RCC 7860 (cell line): Measurements from ENCODE around the gene HOXA9.

Source experiments
- DNase-seq: peaks from one replicate; pipeline ENCODE4 v3.0.0-alpha.2; 2015; ENCODE audit warnings: low spot score
- FAIRE-seq: peaks from 2 replicates; lab custom pipeline; 2012; peaks lifted over from hg19 to GRCh38; lab: Jason Lieb, UNC

The HOXA9 gene

DNA sequence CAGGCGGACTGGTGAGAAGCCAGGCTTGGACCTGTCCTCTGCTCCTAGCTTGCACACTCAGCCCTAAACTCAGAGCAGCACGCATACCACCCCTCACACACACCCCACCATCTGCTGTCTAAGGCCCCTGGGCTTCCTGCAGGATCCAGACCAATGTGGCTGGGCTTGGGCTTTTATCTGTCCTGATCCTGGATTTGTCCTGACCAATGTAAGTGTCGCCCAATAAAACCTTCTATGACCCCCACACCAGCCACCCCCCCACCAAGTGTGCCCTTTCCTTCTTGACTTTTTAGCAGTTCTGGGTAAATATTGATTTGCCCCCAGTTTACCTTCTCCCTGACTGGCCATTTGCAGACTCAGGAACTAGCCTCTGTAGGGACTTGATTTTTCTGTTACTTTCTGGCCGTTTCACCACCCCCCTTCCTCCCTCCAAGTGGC lies 36.3 kb upstream of the HOXA9 start:
- no peak for FAIRE-seq

GRCh38 chr7:27200761-27201579 lies 35.6 kb upstream of the HOXA9 start:
- DNase-seq (no peak), FAIRE-seq (no peak)

More for the DNA sequence above, 36.3 kb upstream of the HOXA9 start:
- DNase-seq, result no peak

GRCh38 chr7:27199849-27200760 lies 34.8 kb upstream of the HOXA9 start, which contains the start of gene HOXA13:
Gene HOXA13 (minus strand): TSS chr7:27200091. CDS start chr7:27200077, 14 bp downstream.
- DNase-seq (no peak), FAIRE-seq (no peak)

DNA sequence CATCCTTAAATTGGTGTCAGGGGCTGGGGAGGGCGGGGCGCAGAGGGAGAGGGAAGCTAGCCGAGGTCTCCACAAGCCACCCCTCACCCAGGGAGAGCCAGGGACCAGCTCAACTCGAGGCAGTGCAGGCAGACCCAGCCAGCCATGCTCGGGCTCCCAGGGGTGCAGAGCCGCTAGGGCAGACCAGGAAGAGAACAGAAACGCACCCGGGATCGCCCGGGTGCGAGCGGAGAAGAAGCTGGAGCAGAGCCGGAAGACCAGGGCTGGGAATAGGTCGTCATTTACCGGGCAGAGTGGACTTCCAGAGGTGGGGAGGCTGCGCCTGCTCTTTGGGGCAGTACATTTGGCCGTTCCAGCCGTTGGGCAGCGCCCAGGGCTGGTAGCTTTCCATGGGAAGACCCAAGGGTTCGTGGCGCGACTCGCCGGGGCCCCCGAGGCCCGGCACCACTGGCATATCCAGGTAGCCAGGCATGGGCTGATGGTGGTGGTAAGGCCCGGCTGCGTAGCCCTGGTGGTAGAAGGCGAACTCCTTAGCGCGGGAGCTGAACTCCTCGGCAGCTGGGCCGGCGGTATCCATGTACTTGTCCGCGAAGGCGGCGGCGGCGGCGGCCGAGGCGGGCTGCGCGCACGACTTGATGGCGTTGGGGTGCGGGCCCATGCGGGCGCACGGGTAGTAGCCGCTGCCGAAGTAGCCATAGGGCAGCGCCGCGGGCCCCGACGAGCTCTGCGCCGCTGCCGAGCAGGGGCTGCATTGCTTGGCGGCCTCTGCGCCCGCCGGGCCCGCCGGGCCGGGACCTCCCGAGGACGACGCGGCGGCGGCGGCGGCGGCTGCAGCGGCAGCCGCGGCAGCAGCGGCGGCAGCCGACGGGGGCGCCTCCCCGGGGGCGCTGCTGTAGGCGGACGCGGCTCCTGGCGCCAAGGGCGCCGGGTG lies 33.8 kb upstream of the HOXA9 start:
- DNase-seq (no peak), FAIRE-seq (no peak)

DNA sequence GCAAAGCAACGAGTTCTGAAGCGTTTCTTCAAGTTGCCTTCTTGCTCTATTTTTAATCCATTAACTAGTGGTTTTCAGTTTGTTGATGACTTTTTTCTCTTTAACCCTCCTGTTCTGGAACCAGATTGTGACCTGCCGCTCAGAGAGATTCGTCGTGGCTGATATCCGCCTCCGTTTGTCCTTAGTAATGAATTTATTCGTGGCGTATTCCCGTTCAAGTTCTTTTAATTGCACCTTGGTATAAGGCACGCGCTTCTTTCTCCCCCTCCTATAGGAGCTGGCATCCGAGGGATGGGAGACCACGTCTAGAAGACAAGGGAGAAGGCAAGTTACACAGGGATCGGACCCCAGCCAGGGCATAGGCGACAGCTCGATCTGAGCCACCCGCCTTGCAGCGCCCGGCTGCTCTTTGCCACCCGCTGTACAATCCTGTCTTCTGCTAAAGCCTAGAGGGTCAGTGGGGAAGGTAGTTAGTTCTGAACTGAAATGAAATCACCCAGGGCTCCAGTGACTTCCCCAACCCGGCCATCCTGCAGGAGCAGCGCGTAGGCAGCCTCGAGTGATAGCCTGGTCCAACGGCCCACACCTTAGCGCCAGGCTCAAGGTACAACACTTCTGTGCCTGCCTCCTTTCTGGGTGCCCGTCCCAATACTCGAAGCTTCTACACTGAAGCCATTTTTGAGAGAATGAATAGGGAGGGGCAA lies 33.0 kb upstream of the HOXA9 start:
- DNase-seq (no peak), FAIRE-seq (no peak)

DNA sequence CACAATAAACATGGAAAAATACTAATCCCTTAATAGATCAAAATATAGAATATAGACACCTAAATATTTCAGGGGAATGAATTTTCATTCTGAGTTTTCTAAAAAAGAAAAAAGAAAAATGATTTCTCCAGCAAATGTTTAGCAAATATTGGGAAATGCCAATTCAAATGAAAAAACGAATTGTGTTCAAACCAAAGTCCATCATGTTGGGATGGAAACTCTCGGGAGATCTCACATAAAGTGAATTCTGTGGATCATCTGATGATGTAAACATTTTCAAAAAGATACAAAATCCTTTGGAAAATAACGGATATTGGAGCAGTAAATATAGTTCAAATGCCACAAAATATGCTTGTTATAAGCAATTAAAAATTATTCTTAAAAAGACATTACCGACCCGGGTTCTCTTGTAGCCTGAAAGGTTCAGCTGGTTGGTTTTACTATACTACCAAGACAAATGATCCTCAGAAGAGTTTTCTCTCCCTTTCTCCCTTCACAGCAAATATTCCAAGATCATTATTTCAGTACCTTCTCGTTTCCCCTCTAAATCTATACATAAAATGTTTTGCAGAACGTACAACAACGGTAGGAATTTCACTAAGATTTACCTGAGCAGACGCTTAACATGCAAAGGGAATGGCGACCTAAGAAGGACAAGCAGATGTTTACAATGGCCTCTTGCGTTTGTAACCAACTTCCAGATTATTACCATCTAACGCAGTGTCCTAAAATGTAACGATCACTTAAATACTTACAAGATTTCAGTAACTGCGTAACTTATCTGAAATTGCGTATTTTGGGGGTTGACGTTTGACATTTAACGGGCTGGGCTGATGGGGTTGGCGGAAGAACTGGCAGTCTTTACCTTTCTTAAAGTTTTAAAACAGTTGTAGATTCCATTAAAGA lies 32.1 kb upstream of the HOXA9 start:
- DNase-seq (no peak), FAIRE-seq (no peak)

- peak; percentile 43 for DNase-seq
- FAIRE-seq, result peak; percentile 77
Measured at GRCh38 chr7:27196287-27196767, 31.0 kb upstream of the HOXA9 start.

DNA sequence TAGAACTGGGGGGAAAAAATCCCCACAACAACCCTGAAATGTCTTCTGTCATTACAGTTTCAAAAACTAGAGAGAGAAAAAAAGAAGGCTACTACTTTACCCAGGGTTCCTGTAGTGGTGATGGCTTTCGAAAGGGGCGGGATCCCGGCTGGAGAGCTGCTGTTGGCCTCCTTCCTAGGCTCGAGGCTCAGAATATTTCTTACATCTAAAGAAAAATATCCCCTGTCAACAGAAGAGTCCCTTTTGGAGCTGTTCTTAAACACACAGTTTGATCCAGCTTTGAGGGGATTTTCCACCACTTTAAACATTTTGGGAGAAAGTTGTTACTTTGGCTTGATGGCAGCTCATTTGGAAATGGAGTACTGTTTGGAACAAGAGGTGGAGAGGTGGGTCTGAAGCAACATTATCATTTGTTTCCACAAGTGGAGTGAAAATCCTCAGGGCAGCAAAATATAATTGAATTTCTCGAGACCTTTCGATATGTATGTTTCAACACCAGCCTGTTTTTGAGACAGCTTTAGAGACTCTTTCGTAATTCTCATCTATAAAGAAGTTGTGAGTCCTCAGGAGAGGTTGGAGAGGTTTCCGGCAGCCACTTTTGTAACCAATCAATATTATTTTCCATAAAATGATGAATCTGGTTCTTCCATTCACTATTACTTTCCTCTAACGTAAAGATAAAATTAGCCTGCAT lies 29.5 kb upstream of the HOXA9 start:
- DNase-seq (no peak), FAIRE-seq (no peak)

GRCh38 chr7:27194002-27194352 lies 28.6 kb upstream of the HOXA9 start:
- DNase-seq, result no peak
- FAIRE-seq, result no peak

DNA sequence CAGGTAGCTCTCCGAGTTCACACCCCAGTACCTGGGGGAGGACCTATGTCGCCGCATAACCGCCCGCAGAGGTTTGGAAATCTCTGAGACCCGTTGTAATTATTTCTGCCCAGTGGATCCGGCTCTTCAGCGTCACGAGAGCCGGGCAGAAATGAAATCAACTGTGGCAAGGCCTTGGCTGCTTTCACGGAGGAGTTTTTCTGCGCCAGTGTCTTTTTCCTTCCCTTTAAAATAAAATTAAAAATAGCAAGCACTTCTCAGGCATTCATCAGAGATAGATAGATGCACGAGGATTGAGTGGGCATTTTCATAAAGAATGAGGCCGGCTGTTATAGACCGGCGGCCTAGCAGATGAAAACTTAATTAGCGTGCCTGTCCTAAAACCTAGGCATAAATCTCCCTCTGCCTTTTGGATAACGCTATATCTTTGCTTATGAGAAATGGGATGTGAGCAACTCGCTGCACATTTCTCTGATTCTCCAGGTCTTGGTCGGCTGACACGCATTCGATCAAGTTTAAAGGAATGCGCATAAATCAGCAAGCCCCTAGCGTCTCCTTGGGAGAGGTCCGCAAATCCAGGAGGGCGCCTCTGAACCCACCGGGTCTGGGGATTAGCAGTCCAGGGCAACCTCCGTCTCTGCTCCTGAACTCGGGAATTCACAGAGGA lies 28.1 kb upstream of the HOXA9 start:
- FAIRE-seq, result no peak
- DNase-seq, result no peak

GRCh38 chr7:27192546-27193334 lies 27.4 kb upstream of the HOXA9 start:
- no peak for FAIRE-seq

GRCh38 chr7:27191833-27192545 lies 26.7 kb upstream of the HOXA9 start:
- DNase-seq (no peak), FAIRE-seq (no peak)

More at GRCh38 chr7:27192546-27193334, 27.4 kb upstream of the HOXA9 start:
- DNase-seq, result no peak

DNA sequence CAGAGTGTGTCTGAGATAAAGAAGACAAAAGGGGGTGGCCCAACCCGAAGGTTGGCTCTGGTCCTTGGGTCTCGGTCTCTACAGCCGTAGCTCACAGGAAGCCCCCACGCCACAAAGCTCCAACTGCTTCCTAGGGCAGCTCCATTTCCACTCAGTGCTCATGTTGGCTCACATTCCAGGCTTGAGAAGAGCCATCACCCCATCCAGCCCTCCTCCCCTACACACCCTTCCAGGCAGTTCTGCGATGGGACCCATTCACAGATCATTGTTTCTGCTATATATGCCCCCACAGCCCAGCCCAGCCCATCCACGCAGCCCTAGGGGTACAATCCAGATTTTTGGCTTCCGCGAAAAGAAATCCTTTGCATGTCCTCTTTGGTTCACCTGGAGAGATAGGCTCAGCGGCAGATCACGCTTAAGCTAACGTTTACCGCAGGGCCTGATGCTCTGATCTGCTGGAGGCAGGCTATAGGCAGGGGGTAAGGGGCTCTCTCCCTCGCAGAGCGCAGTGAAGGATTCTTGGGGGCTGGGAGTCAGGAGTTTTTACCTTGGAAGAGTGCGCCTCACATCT lies 25.9 kb upstream of the HOXA9 start:
- no peak for DNase-seq

GRCh38 chr7:27189997-27190748 lies 24.8 kb upstream of the HOXA9 start:
- FAIRE-seq (no peak), DNase-seq (no peak)

More for the DNA sequence above, 25.9 kb upstream of the HOXA9 start:
- no peak for FAIRE-seq

GRCh38 chr7:27189295-27189996 lies 24.1 kb upstream of the HOXA9 start:
- DNase-seq, result no peak

More at GRCh38 chr7:27189295-27189996, 24.1 kb upstream of the HOXA9 start:
- no peak for FAIRE-seq
